ENCODE data around the gene DRG2.

GRCh38 chr17:18151290-18151689 lies 63.5 kb downstream of the DRG2 start:
- TF ChIP-seq REST (IDR thresholded peaks at IDR 0.05; ENCODE audit: borderline replicate concordance): no peak
- no peak for TF ChIP-seq REST (CRISPR knock-in tag; IDR thresholded peaks at IDR 0.05; ENCODE audit: low read depth)
- no peak for TF ChIP-seq ZNF274 (IDR thresholded peaks at IDR 0.05; ENCODE audit: borderline replicate concordance, low read depth, low read length)
- TF ChIP-seq ZNF668 (CRISPR knock-in tag; IDR thresholded peaks at IDR 0.05): no peak
